H1 (cell line): Measurements from ENCODE around the gene SF3A2.

Source experiments
- BACH1 ChIP-seq: IDR thresholded peaks from 2 replicates; pipeline ENCODE4 v1.6.1; 2012; ENCODE audit warnings: low read length, improper control_type of control experiment
- CREB1 ChIP-seq: IDR thresholded peaks from 2 replicates; pipeline ENCODE4 v1.6.1; 2012; ENCODE audit warnings: inconsistent platforms
- TF ChIP-seq, protein P1 (sequence below), 3 experiments: IDR thresholded peaks; 1 replicate in 2 of 3; 2 replicates in 1 of 3; pipeline versions ENCODE4 v1.5.1 to v1.6.1; 2011; ENCODE audit warnings: low read length in 3 of 3, mild to moderate bottlenecking in 3 of 3, inconsistent platforms in 2 of 3, low read depth in 1 of 3, moderate library complexity in 1 of 3; ENCODE audit not compliant: insufficient read depth in 1 of 3; ENCODE audit errors: control extremely low read depth in 1 of 3

DNA sequence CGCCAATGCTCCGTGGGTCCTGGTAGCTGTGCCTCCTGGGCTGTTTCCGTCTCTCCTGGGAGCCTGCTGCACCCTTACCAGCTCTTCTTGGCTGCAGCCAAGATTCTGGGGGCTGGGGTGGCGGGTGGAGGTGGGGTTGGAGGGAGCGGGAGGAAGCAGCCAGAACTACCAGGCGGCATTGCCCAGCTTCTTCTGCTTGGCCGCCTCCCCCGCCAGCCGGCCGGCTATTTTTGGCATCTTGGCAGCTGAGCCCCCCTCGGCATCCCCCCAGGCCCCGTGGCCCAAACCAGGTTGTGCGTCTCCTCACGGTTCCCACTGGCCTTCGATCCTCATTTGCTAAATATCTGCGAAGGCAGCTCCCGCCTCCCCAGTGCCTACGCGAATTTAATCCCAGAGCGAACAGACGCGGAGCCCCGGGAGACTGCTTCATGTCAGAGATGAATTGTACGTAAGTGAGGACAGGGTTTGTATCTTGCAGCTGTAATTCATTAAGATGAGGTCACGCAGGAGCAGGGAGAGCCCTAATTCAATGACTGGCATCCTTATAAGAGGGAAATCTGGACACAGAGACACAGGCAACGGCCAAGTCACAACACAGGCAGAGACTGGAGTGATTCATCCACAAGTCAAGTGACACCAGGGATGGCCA lies 58.2 kb downstream of the SF3A2 start:
- TF ChIP-seq, protein P1, sequence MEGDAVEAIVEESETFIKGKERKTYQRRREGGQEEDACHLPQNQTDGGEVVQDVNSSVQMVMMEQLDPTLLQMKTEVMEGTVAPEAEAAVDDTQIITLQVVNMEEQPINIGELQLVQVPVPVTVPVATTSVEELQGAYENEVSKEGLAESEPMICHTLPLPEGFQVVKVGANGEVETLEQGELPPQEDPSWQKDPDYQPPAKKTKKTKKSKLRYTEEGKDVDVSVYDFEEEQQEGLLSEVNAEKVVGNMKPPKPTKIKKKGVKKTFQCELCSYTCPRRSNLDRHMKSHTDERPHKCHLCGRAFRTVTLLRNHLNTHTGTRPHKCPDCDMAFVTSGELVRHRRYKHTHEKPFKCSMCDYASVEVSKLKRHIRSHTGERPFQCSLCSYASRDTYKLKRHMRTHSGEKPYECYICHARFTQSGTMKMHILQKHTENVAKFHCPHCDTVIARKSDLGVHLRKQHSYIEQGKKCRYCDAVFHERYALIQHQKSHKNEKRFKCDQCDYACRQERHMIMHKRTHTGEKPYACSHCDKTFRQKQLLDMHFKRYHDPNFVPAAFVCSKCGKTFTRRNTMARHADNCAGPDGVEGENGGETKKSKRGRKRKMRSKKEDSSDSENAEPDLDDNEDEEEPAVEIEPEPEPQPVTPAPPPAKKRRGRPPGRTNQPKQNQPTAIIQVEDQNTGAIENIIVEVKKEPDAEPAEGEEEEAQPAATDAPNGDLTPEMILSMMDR (IDR thresholded peaks at IDR 0.05; ENCODE audit: control extremely low read depth in 1 of 3, insufficient read depth in 1 of 3, low read depth in 1 of 3, low read length in 3 of 3): no peak
- TF ChIP-seq BACH1 (no peak), CREB1 (no peak)
